ENCODE data around the gene SPATA2. TPM values are rescaled to one million over a fixed set of nuclear protein-coding genes. Genes with fewer than 3 reads are reported as not detected.

Gene SPATA2, protein sequence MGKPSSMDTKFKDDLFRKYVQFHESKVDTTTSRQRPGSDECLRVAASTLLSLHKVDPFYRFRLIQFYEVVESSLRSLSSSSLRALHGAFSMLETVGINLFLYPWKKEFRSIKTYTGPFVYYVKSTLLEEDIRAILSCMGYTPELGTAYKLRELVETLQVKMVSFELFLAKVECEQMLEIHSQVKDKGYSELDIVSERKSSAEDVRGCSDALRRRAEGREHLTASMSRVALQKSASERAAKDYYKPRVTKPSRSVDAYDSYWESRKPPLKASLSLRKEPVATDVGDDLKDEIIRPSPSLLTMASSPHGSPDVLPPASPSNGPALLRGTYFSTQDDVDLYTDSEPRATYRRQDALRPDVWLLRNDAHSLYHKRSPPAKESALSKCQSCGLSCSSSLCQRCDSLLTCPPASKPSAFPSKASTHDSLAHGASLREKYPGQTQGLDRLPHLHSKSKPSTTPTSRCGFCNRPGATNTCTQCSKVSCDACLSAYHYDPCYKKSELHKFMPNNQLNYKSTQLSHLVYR
- 1.8 and 3.7 TPM in 2 replicates for total RNA-seq

DNA sequence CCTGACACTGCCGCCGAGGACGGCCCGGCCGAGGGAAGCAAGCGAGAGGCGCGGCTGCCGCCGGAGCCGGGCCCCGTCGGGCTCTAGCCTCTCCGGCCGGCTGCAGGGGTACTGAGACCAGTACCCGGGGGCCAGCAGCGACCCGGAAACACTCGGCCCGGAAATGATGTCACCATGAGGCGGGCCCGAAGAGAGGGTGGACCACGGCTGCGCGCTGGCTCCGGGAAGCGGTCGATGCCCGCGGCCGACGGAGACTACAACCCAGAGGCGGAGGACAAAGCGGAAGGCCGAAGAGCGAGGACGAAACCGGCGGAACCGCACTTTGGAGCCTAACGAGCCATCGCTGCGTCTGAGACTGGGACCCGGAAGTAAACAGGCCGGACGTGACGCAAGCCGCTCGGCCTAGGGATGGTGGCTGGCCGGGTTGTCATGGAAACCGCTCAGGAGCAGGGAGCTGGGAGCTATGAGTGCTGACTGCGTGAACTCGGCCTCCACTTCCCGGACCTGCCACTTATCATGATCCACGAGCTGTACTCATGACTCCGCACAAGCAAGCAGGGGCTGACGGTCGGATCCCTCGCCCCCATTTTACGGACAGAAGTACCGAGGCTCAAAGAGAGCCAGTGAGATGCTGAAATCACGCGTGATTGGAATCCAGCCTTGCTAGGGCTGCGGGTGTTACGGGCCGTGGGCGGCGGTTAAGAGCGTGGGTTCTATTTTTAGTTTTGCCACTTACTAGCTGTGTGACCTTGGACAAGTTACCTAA, at the start of gene SPATA2:
TSS of gene SPATA2 (minus strand) at position 150 of the 766 bp plus-strand sequence. CDS start 7,039 bp downstream, outside the sequence.

DNA sequence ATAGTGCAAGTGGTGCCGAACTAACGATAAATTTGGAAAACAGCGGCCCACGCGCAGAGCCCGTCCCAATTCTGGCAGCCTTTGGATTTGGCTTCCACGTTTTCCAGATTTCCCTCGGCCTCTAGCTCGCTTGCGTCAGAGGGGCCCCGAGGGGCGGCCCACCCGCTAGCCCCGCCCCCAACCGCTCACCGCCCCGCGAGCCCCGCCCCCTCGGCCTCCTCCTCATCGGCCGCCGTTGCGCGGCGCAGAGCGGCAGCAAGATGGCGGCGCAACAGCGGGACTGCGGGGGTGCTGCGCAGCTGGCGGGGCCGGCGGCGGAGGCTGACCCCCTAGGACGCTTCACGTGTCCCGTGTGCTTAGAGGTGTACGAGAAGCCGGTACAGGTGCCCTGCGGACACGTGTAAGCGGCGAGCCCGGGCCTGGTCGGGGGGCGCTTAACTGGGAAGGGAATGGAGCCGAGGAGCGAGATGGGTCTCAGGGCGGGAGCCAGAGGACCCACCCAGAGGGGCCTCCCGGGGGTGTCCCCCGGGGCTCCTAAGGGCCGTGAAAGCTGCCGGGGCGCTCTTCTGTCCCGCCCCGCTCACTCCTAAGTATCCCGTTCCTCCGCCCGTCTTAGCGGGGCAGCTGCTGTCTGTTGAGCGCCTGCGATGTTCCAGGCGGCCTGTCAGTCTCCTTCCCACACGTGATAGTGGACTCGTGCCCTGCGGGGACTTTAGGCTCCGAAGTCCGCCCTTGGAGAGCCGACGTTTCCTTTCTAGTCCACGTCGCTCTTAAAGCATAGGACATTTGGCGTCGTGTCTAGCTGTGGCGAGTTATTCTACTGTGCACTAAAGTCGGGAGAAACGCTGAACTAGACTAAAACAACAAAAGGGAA, 21.1 kb upstream of the SPATA2 start, which contains the start of gene RNF114:
TSS of gene RNF114 (plus strand) at position 245 of the 874 bp plus-strand sequence. CDS start at position 261, 16 bp downstream.

Small RNA genes lying within 50 kb of the gene (small RNA-seq; reads per million reads assigned to genes)
- gene RF00017 (not detected), gene RF00019 (not detected)

Other genes with a start within 250 kb of the SPATA2 start
- 19.1 and 22.7 TPM in 2 replicates for gene B4GALT5, start 201.7 kb downstream of the SPATA2 start, total RNA-seq
- gene SLC9A8, start 102.7 kb downstream of the SPATA2 start, total RNA-seq = 8.5 and 8.6 TPM in 2 replicates
- gene RNF114, start 20.9 kb upstream of the SPATA2 start, total RNA-seq = 49.3 and 76.1 TPM in 2 replicates
- gene SNAI1, start 67.5 kb upstream of the SPATA2 start, total RNA-seq = under 0.01 TPM in 2 replicates
- 85.0 and 96.3 TPM in 2 replicates for gene UBE2V1, start 197.6 kb upstream of the SPATA2 start, total RNA-seq
- 23.1 and 26.1 TPM in 2 replicates for gene PEDS1, start 238.2 kb upstream of the SPATA2 start, total RNA-seq